Activated CD4-positive, CD25-positive, alpha-beta regulatory T cell treated with anti-CD3 and anti-CD28 coated beads, Interleukin-2, amount 50 U/mL, for 24 hours (primary cell): ENCODE data around the gene DLX3.

Experiments used
- ATAC-seq, 2 donors: fragments of 150-1000 bp; cut with Tn5 transposase; one replicate each; pipeline ENCODE4 v1.10.0; 2021; ENCODE audit warnings: mild to moderate bottlenecking in 1 of 2, moderate library complexity in 1 of 2

Gene DLX3

GRCh38 chr17:49992191-49992932 lies 2.7 kb downstream of the DLX3 start:
- no peak for ATAC-seq

- no peak for ATAC-seq
Observed at GRCh38 chr17:49991409-49991808, 3.6 kb downstream of the DLX3 start.

GRCh38 chr17:49990921-49991320 lies 4.1 kb downstream of the DLX3 start:
- no peak for ATAC-seq

GRCh38 chr17:49990331-49990730 lies 4.7 kb downstream of the DLX3 start:
- ATAC-seq: no peak

- ATAC-seq: no peak
Observed at GRCh38 chr17:49989518-49989880, 5.5 kb downstream of the DLX3 start.

- no peak for ATAC-seq
Observed at GRCh38 chr17:49987681-49988441, 7.2 kb downstream of the DLX3 start.

GRCh38 chr17:49987290-49987585 lies 7.8 kb downstream of the DLX3 start:
- no peak for ATAC-seq

- ATAC-seq: no peak
Observed at GRCh38 chr17:49986396-49987289, 8.4 kb downstream of the DLX3 start.

GRCh38 chr17:49985310-49985990 lies 9.6 kb downstream of the DLX3 start:
- no peak for ATAC-seq

- ATAC-seq: no peak
Observed at GRCh38 chr17:49984776-49985175, 10.2 kb downstream of the DLX3 start.

GRCh38 chr17:49984283-49984682 lies 10.7 kb downstream of the DLX3 start:
- no peak for ATAC-seq

- no peak for ATAC-seq
Observed at GRCh38 chr17:49980703-49981197, 14.3 kb downstream of the DLX3 start.

- no peak for ATAC-seq
Observed at GRCh38 chr17:49979748-49980479, 15.1 kb downstream of the DLX3 start.

GRCh38 chr17:49978501-49978900 lies 16.5 kb downstream of the DLX3 start:
- ATAC-seq: no peak

- ATAC-seq: no peak
Observed at GRCh38 chr17:49977463-49978389, 17.3 kb downstream of the DLX3 start.

GRCh38 chr17:49976828-49977202 lies 18.2 kb downstream of the DLX3 start:
- no peak for ATAC-seq

GRCh38 chr17:49976163-49976827 lies 18.7 kb downstream of the DLX3 start:
- ATAC-seq: no peak

- no peak for ATAC-seq
Observed at GRCh38 chr17:49975531-49975930, 19.5 kb downstream of the DLX3 start.

- no peak for ATAC-seq
Observed at GRCh38 chr17:49973271-49973615, 21.8 kb downstream of the DLX3 start.

GRCh38 chr17:49972486-49973270 lies 22.3 kb downstream of the DLX3 start:
- no peak for ATAC-seq
